H1 (cell line): ENCODE results near the gene POLR2C. TPM values are rescaled to one million over a fixed set of nuclear protein-coding genes. Genes with fewer than 3 reads are reported as not detected.

ENCODE experiments used
- MAFK ChIP-seq: IDR thresholded peaks from 2 replicates; pipeline ENCODE4 v1.6.1; 2012; ENCODE audit warnings: low read depth, mild to moderate bottlenecking, improper control_type of control experiment, low read length
- polyA plus RNA-seq, 7 experiments: library from polyadenylated mRNA; depleted of rRNA in 3 of 7; stranded (reverse) in 5 of 7; unstranded in 2 of 7; fragments of >200 nt in 5 of 7; fragments of 200-250 nt in 2 of 7; gene quantifications; 1 replicate in 5 of 7; 2 replicates in 1 of 7; 4 replicates in 1 of 7; pipeline versions ENCODE4 v1.2.1 to v1.2.3, GENCODE V29; 2011 to 2013; ENCODE audit warnings: missing spikeins in 2 of 7, mixed read lengths in 2 of 7
- total RNA-seq: library from RNA; stranded (reverse); fragmentation: NEBNext Ultra II Directional; extraction: Animal tissue kit (Norgen Biotek cat#: 25700); gene quantifications from 2 replicates; pipeline ENCODE4 v1.2.1, GENCODE V29; 2021

Gene POLR2C
- total and polyA plus RNA-seq, 2 of the 8 experiments (the other 6 are each of a cell fraction or from before 2014, with no cell fraction given): 72.5 to 132 TPM

- no peak for TF ChIP-seq MAFK
Observed at GRCh38 chr16:57486858-57487834, 24.7 kb downstream of the POLR2C start (continued).
